GM12874 (cell line): ENCODE data around the gene NHERF2.

Experiments
- CTCF ChIP-seq: IDR thresholded peaks from 2 replicates; pipeline ENCODE4 v1.5.1; 2011; ENCODE audit warnings: low read depth, mild to moderate bottlenecking, control low read depth, low read length, moderate library complexity; ENCODE audit not compliant: insufficient read depth

Gene NHERF2

GRCh38 chr16:2058872-2059271 is 32.2 kb downstream of the NHERF2 start:
- no peak for TF ChIP-seq CTCF

GRCh38 chr16:2060346-2060745 is 33.6 kb downstream of the NHERF2 start:
- TF ChIP-seq CTCF = no peak

- no peak for TF ChIP-seq CTCF
Observed at GRCh38 chr16:2061023-2061422, 34.3 kb downstream of the NHERF2 start.

- TF ChIP-seq CTCF = no peak
Observed at GRCh38 chr16:2061526-2061925, 34.8 kb downstream of the NHERF2 start.

- TF ChIP-seq CTCF = no peak
Observed at GRCh38 chr16:2062801-2063200, 36.1 kb downstream of the NHERF2 start.

- TF ChIP-seq CTCF = no peak
Observed at GRCh38 chr16:2063861-2064260, 37.2 kb downstream of the NHERF2 start.

GRCh38 chr16:2064368-2064945 is 37.8 kb downstream of the NHERF2 start:
- TF ChIP-seq CTCF = no peak
